ENCODE results near the gene PKNOX2. TPM values are rescaled to one million over a fixed set of nuclear protein-coding genes. Genes with fewer than 3 reads are reported as not detected.

The PKNOX2 gene
- total RNA-seq, 2 donors from 2014 or later = 4.0 to 6.9 TPM

DNA sequence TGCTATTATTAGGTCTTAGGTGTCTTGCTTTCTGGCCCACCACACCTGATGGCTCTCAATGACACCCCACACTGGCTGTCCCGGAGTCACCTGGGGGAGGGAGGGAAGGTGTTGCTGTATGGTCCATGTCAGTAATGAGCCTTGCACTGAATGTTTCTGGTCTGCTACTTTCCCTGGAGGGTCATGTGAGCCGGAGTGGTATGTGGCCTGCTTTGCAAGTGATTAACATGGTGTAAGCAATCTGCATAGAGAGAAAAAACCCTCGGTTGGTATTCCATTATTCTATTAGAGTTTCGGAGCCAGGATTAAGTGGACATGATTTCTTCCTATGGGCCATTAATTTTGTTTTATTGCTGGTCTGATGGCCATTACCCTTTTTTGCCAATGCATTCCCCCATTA, 63.9 kb downstream of the PKNOX2 start:
- H3K9me3 Mint-ChIP-seq = no peaks in the 10 kb centered on the region
- Histone ChIP-seq H3K4me1 (ENCODE audit: control insufficient read depth, insufficient read depth, low read length) (peaks cover 15% of the 10 kb centered on the region), H3K27ac (ENCODE audit: low read depth, low read length) (no peak overlapping the region), H3K27me3 (ENCODE audit: control insufficient read depth, insufficient read depth, low read length, poor library complexity, severe bottlenecking) (no peaks in the 10 kb centered on the region), H3K9ac (ENCODE audit: extremely low read depth, low read length, poor library complexity, severe bottlenecking) (no peak overlapping the region), H3K9me3 (ENCODE audit: control insufficient read depth, low read length) (no peaks in the 10 kb centered on the region), H3K4me3 (ENCODE audit: low read length) (no peak overlapping the region), H3K36me3 (ENCODE audit: control insufficient read depth, insufficient read depth, low read length) (no peaks in the 10 kb centered on the region)
- TF ChIP-seq CTCF (conservative IDR thresholded peaks at IDR 0.05) = no peak
- no peaks in the 10 kb centered on the region for H3K27me3 Mint-ChIP-seq (ENCODE audit: insufficient read depth)
- no peaks in the 10 kb centered on the region for H3K36me3 Mint-ChIP-seq (ENCODE audit: low read depth)
- H3K4me3 Mint-ChIP-seq = no peak overlapping the region
- peak overlapping the region; percentile 26 for H3K27ac Mint-ChIP-seq
- DNase-seq = peak; percentile 77
- WGBS, 2 experiments (ENCODE audit: insufficient coverage in 1 of 2, insufficient read length in 1 of 2) = 79 to 81% methylated on average over 3 to 4 of the region's 4 CpGs
- H3K4me1 Mint-ChIP-seq = peaks cover 37% of the 10 kb centered on the region

- no peak for TF ChIP-seq CTCF (conservative IDR thresholded peaks at IDR 0.05)
- Histone ChIP-seq H3K27me3 (ENCODE audit: control insufficient read depth, insufficient read depth, low read length, poor library complexity, severe bottlenecking) (no peaks in the 10 kb centered on the region), H3K9me3 (ENCODE audit: control insufficient read depth, low read length) (no peaks in the 10 kb centered on the region), H3K36me3 (ENCODE audit: control insufficient read depth, insufficient read depth, low read length) (no peaks in the 10 kb centered on the region), H3K4me1 (ENCODE audit: control insufficient read depth, insufficient read depth, low read length) (peaks cover 10% of the 10 kb centered on the region), H3K27ac (ENCODE audit: low read depth, low read length) (no peak overlapping the region), H3K9ac (ENCODE audit: extremely low read depth, low read length, poor library complexity, severe bottlenecking) (no peak overlapping the region), H3K4me3 (ENCODE audit: low read length) (no peak overlapping the region)
- Mint-ChIP-seq H3K9me3 (no peaks in the 10 kb centered on the region), H3K27ac (peak overlapping the region; percentile 26), H3K36me3 (ENCODE audit: low read depth) (no peaks in the 10 kb centered on the region), H3K27me3 (ENCODE audit: insufficient read depth) (no peaks in the 10 kb centered on the region), H3K4me1 (peaks cover 33% of the 10 kb centered on the region), H3K4me3 (no peak overlapping the region)
- DNase-seq = peak; percentile 83
- WGBS, 2 experiments (ENCODE audit: insufficient coverage in 1 of 2, insufficient read length in 1 of 2) = 60 to 74% methylated on average over 4 to 9 of the region's 9 CpGs
Observed at GRCh38 chr11:125228993-125229392, 64.4 kb downstream of the PKNOX2 start.

GRCh38 chr11:125229916-125230315, 65.4 kb downstream of the PKNOX2 start:
- no peaks in the 10 kb centered on the region for H3K9me3 Mint-ChIP-seq
- H3K27me3 Mint-ChIP-seq (ENCODE audit: insufficient read depth) = no peaks in the 10 kb centered on the region
- Histone ChIP-seq H3K36me3 (ENCODE audit: control insufficient read depth, insufficient read depth, low read length) (no peaks in the 10 kb centered on the region), H3K27ac (ENCODE audit: low read depth, low read length) (no peak overlapping the region), H3K9ac (ENCODE audit: extremely low read depth, low read length, poor library complexity, severe bottlenecking) (no peak overlapping the region), H3K9me3 (ENCODE audit: control insufficient read depth, low read length) (no peaks in the 10 kb centered on the region), H3K4me1 (ENCODE audit: control insufficient read depth, insufficient read depth, low read length) (peaks cover 6% of the 10 kb centered on the region), H3K27me3 (ENCODE audit: control insufficient read depth, insufficient read depth, low read length, poor library complexity, severe bottlenecking) (no peaks in the 10 kb centered on the region), H3K4me3 (ENCODE audit: low read length) (no peak overlapping the region)
- 94 to 100% methylated on average over 1 to 2 of the region's 2 CpGs for WGBS, 2 experiments (ENCODE audit: insufficient coverage in 1 of 2, insufficient read length in 1 of 2)
- no peaks in the 10 kb centered on the region for H3K36me3 Mint-ChIP-seq (ENCODE audit: low read depth)
- no peak for TF ChIP-seq CTCF (conservative IDR thresholded peaks at IDR 0.05)
- peaks cover 24% of the 10 kb centered on the region for H3K4me1 Mint-ChIP-seq
- DNase-seq = no peak
- no peak overlapping the region for H3K4me3 Mint-ChIP-seq
- no peak overlapping the region for H3K27ac Mint-ChIP-seq

All from endodermal cell (in vitro differentiated cells).